Measurements from ENCODE around the gene CCL25. TPM values are rescaled to one million over a fixed set of nuclear protein-coding genes. Genes with fewer than 3 reads are reported as not detected.

Gene CCL25
- total RNA-seq, 1 experiment from 2014 or later = not detected

GRCh38 chr19:8075158-8076074, 22.9 kb downstream of the CCL25 start (continued):
- TF ChIP-seq ZBTB33 (IDR thresholded peaks at IDR 0.05; ENCODE audit: extremely low read depth, insufficient replicate concordance, low read length) (no peak), POLR2AphosphoS5 (IDR thresholded peaks at IDR 0.05; ENCODE audit: low read depth, low read length) (no peak)

- ChIA-PET POLR2A (interaction anchor here (0.6 kb wide), 1 partner anchor 52 kb away, joined by 3 read pairs; no protein-coding TSS in a partner anchor), RAD21 (ENCODE audit: low non-redundant PET in 1 of 2, low total read pairs in 2 of 2, uncharacterized antibody in 2 of 2, unreplicated experiment in 2 of 2) (no interaction called here), CTCF (no interaction called here)
- Histone ChIP-seq H3K4me1 (ENCODE audit: control insufficient read depth in 1 of 2, insufficient read depth in 2 of 2, low read length in 2 of 2) (peaks cover 0 to 5% of the 10 kb centered on the region in 2 experiments; a peak in 2 of 4 replicates), H3K36me3 (ENCODE audit: control insufficient read depth in 1 of 2, insufficient read depth in 2 of 2, low read length in 2 of 2) (no peaks in the 10 kb centered on the region), H3K4me2 (ENCODE audit: low read length) (no peak overlapping the region), H2AFZ (ENCODE audit: low read depth, low read length, poor library complexity, severe bottlenecking) (no peak overlapping the region), H3K4me3 (replicated peaks in 1 of 2; ENCODE audit: low read depth in 1 of 2, low read length in 2 of 2) (no peak overlapping the region), H3K9ac (ENCODE audit: low read length) (no peak overlapping the region), H3K27me3 (ENCODE audit: insufficient read depth, low read length) (no peaks in the 10 kb centered on the region), H3K79me2 (ENCODE audit: insufficient read depth, low read length) (no peaks in the 10 kb centered on the region), H4K20me1 (ENCODE audit: insufficient read depth) (no peaks in the 10 kb centered on the region), H3K27ac (ENCODE audit: low read depth, low read length) (no peak overlapping the region), H3K9me3 (ENCODE audit: control insufficient read depth in 1 of 2, insufficient read depth in 1 of 2, low read depth in 1 of 2, low read length in 2 of 2) (no peaks in the 10 kb centered on the region), H3K9me2 (ENCODE audit: insufficient read depth) (no peaks in the 10 kb centered on the region)
- TF ChIP-seq YY1 (IDR thresholded peaks at IDR 0.05; ENCODE audit: extremely low read depth, insufficient replicate concordance, low read depth, low read length) (no peak), REST (IDR thresholded peaks at IDR 0.05; ENCODE audit: low read depth) (no peak), JUND (IDR thresholded peaks at IDR 0.05) (no peak), CTCF (IDR thresholded peaks at IDR 0.05 in 2 of 3, conservative IDR thresholded peaks at IDR 0.05 in 1 of 3; ENCODE audit: borderline replicate concordance in 1 of 3, insufficient read depth in 1 of 3, low read depth in 2 of 3, low read length in 2 of 3) (no peak)
- ATAC-seq = no peak
- no peak for DNase-seq (ENCODE audit: low read depth, low spot score)
- intact Hi-C loops (cut with micrococcal nuclease) = no loop called here
- no TSS peak for BruUV-seq (replicated peaks)
These were observed 27.4 kb downstream of the CCL25 start for GRCh38 chr19:8079988-8080387.

All from HCT116 (cell line).